H9 (cell line): ENCODE measurements around the gene RAPH1. TPM values are rescaled to one million over a fixed set of nuclear protein-coding genes. Genes with fewer than 3 reads are reported as not detected.

Experiments used
- DNase-seq: peaks from one replicate; pipeline ENCODE4 v3.0.0-alpha.2; 2017
- H2AFZ ChIP-seq: one replicate; pipeline ENCODE4 v1.6.1; 2013; ENCODE audit warnings: mild to moderate bottlenecking, low read length, control low read depth, moderate library complexity
- H2AK5ac ChIP-seq: 2 replicates; pipeline ENCODE4 v1.6.1; 2013; ENCODE audit warnings: low read length, control low read depth, mixed read lengths; ENCODE audit not compliant: insufficient read length
- H2BK120ac ChIP-seq: one replicate; pipeline ENCODE4 v1.6.1; 2013; ENCODE audit warnings: low read depth, mild to moderate bottlenecking, low read length, control low read depth, inconsistent platforms; ENCODE audit not compliant: poor library complexity, severe bottlenecking
- H2BK12ac ChIP-seq: 2 replicates; pipeline ENCODE4 v1.6.1; 2013; ENCODE audit warnings: low read length, control low read depth, mixed read lengths, low read depth; ENCODE audit not compliant: insufficient read length
- H2BK15ac ChIP-seq: 2 replicates; pipeline ENCODE4 v1.6.1; 2013; ENCODE audit warnings: low read depth, low read length, control low read depth
- H2BK20ac ChIP-seq: one replicate; pipeline ENCODE4 v1.6.1; 2013; ENCODE audit warnings: low read depth, mild to moderate bottlenecking, low read length, control low read depth, inconsistent platforms; ENCODE audit not compliant: poor library complexity, severe bottlenecking
- H2BK5ac ChIP-seq: 2 replicates; pipeline ENCODE4 v1.6.1; 2013; ENCODE audit warnings: low read length, control low read depth, mixed read lengths; ENCODE audit not compliant: insufficient read length
- H3K14ac ChIP-seq: 2 replicates; pipeline ENCODE4 v1.6.1; 2013; ENCODE audit warnings: low read length, control low read depth; ENCODE audit not compliant: insufficient read depth
- H3K18ac ChIP-seq: 2 replicates; pipeline ENCODE4 v1.6.1; 2013; ENCODE audit warnings: low read depth, mild to moderate bottlenecking, mixed read lengths, low read length, control low read depth; ENCODE audit not compliant: insufficient read length
- H3K23ac ChIP-seq: 2 replicates; pipeline ENCODE4 v1.6.1; 2013; ENCODE audit warnings: low read length, control low read depth, mixed read lengths, low read depth; ENCODE audit not compliant: insufficient read length
- H3K23me2 ChIP-seq: 2 replicates; pipeline ENCODE4 v1.6.1; 2013; ENCODE audit warnings: low read depth, mild to moderate bottlenecking, mixed read lengths, low read length, control low read depth; ENCODE audit not compliant: insufficient read length, poor library complexity, severe bottlenecking
- H3K27ac ChIP-seq: 2 replicates; pipeline ENCODE4 v1.5.1; 2013; ENCODE audit warnings: low read length, control low read depth, mixed read lengths, low read depth; ENCODE audit not compliant: insufficient read length
- H3K27me3 ChIP-seq: 2 replicates; pipeline ENCODE4 v1.6.1; 2013; ENCODE audit warnings: low read length, control low read depth, inconsistent platforms; ENCODE audit not compliant: insufficient read depth
- H3K4ac ChIP-seq: 2 replicates; pipeline ENCODE4 v1.6.1; 2013; ENCODE audit warnings: low read depth, mild to moderate bottlenecking, control low read depth, inconsistent platforms, low read length, moderate library complexity
- H3K4me1 ChIP-seq: 2 replicates; pipeline ENCODE4 v1.6.1; 2013; ENCODE audit warnings: low read length, control low read depth, inconsistent platforms; ENCODE audit not compliant: insufficient read depth
- H3K4me2 ChIP-seq: 2 replicates; pipeline ENCODE4 v1.6.1; 2013; ENCODE audit warnings: low read length, control low read depth, mixed read lengths; ENCODE audit not compliant: insufficient read length, insufficient read depth
- H3K56ac ChIP-seq: 2 replicates; pipeline ENCODE4 v1.6.1; 2013; ENCODE audit warnings: low read depth, mild to moderate bottlenecking, mixed read lengths, low read length, control low read depth; ENCODE audit not compliant: insufficient read length
- H3K79me1 ChIP-seq: 2 replicates; pipeline ENCODE4 v1.6.1; 2013; ENCODE audit warnings: low read depth, mild to moderate bottlenecking, moderate library complexity, low read length, control low read depth, inconsistent platforms; ENCODE audit not compliant: insufficient read depth, poor library complexity, severe bottlenecking
- H3K79me2 ChIP-seq: 2 replicates; pipeline ENCODE4 v1.6.1; 2013; ENCODE audit warnings: low read length, control low read depth, inconsistent platforms; ENCODE audit not compliant: insufficient read depth
- H3K9ac ChIP-seq: 2 replicates; pipeline ENCODE4 v1.6.1; 2013; ENCODE audit warnings: low read length, control low read depth, mixed read lengths; ENCODE audit not compliant: insufficient read length; ENCODE audit errors: extremely low read depth
- H3K9me3 ChIP-seq: one replicate; pipeline ENCODE4 v1.6.1; 2013; ENCODE audit warnings: low read depth, low read length, inconsistent platforms; ENCODE audit not compliant: control insufficient read depth
- H3T11ph ChIP-seq: one replicate; pipeline ENCODE4 v1.6.1; 2013; ENCODE audit warnings: mild to moderate bottlenecking, low read length, control low read depth, inconsistent platforms
- H4K20me1 ChIP-seq: one replicate; pipeline ENCODE4 v1.6.1; 2013; ENCODE audit not compliant: control insufficient read depth, insufficient read length, insufficient read depth
- H4K5ac ChIP-seq: 2 replicates; pipeline ENCODE4 v1.6.1; 2013; ENCODE audit warnings: low read depth, mild to moderate bottlenecking, mixed read lengths, low read length, control low read depth; ENCODE audit not compliant: insufficient read length
- H4K8ac ChIP-seq: replicated peaks from 2 replicates; pipeline ENCODE4 v1.6.1; 2013; ENCODE audit warnings: low read length, control low read depth, mixed read lengths, low read depth; ENCODE audit not compliant: insufficient read length
- H4K91ac ChIP-seq: 2 replicates; pipeline ENCODE4 v1.6.1; 2013; ENCODE audit warnings: low read depth, mild to moderate bottlenecking, moderate library complexity, mixed read lengths, low read length, control low read depth; ENCODE audit not compliant: insufficient read length
- H3K27ac Mint-ChIP-seq, 3 experiments: 2 replicates in 2 of 3; 3 replicates in 1 of 3; pipeline ENCODE4 v1.8.0; 2020 to 2021; ENCODE audit warnings: mixed read lengths in 3 of 3, mild to moderate bottlenecking in 1 of 3, moderate library complexity in 1 of 3
- H3K27me3 Mint-ChIP-seq: 2 replicates; pipeline ENCODE4 v1.8.0; 2021; ENCODE audit warnings: low read depth, mild to moderate bottlenecking, moderate library complexity, mixed read lengths
- H3K36me3 Mint-ChIP-seq, 3 experiments: 2 replicates in 2 of 3; 3 replicates in 1 of 3; pipeline ENCODE4 v1.8.0; 2020 to 2021; ENCODE audit warnings: low read depth in 3 of 3, mixed read lengths in 3 of 3; ENCODE audit not compliant: insufficient read depth in 1 of 3
- H3K4me1 Mint-ChIP-seq, 2 experiments: 2 replicates each; pipeline ENCODE4 v1.8.0; 2020; ENCODE audit warnings: mixed read lengths in 2 of 2
- H3K4me3 Mint-ChIP-seq, 2 experiments: 2 replicates in 1 of 2; 3 replicates in 1 of 2; pipeline ENCODE4 v1.8.0; 2020 to 2021; ENCODE audit warnings: mild to moderate bottlenecking in 2 of 2, mixed read lengths in 2 of 2, moderate library complexity in 1 of 2
- H3K9me3 Mint-ChIP-seq, 2 experiments: 2 replicates in 1 of 2; 3 replicates in 1 of 2; pipeline ENCODE4 v1.8.0; 2020; ENCODE audit warnings: mild to moderate bottlenecking in 2 of 2, mixed read lengths in 2 of 2, moderate library complexity in 1 of 2
- WGBS: extraction: QIAGEN DNeasy Blood & Tissue Kit; methylation state at CpG from one replicate; pipeline ENCODE4 v1.1.7; 2013; ENCODE audit warnings: missing lambda C conversion rate, low lambda C conversion rate, mixed read lengths; ENCODE audit not compliant: insufficient read length; ENCODE audit errors: extremely low coverage; 5-methylcytosine and 5-hydroxymethylcytosine counted together
- total RNA-seq: library from RNA; stranded (reverse); gene quantifications from 2 replicates; pipeline ENCODE4 v1.2.1, GENCODE V29; 2021
- TF ChIP-seq, protein P1 (sequence below): fragments of 200-600 bp; sonication (generic); conservative IDR thresholded peaks from 3 replicates; pipeline ENCODE4 v1.8.0; 2021; ENCODE audit warnings: antibody characterized with exemption, mild to moderate bottlenecking

Gene RAPH1
- total RNA-seq, 1 experiment from 2014 or later, result 17.1 TPM

- Histone ChIP-seq H3K79me2 (no peaks in the 10 kb centered on the region), H3K9ac (no peak overlapping the region), H3K23ac (no peak overlapping the region), H3K4me1 (no peaks in the 10 kb centered on the region), H2AK5ac (no peak overlapping the region), H2BK15ac (no peak overlapping the region), H3K4me2 (no peak overlapping the region), H4K91ac (no peak overlapping the region), H2BK20ac (no peak overlapping the region), H4K5ac (no peak overlapping the region), H3K18ac (no peak overlapping the region), H3K23me2 (no peaks in the 10 kb centered on the region), H3K27me3 (no peaks in the 10 kb centered on the region), H4K20me1 (no peaks in the 10 kb centered on the region), H4K8ac (no peak overlapping the region), H2AFZ (no peak overlapping the region), H3K14ac (no peak overlapping the region), H3K56ac (no peak overlapping the region), H3K9me3 (no peaks in the 10 kb centered on the region), H3K4ac (no peak overlapping the region), H2BK12ac (no peak overlapping the region), H3T11ph (no peak overlapping the region), H2BK5ac (no peak overlapping the region), H3K79me1 (no peaks in the 10 kb centered on the region), H3K27ac (no peak overlapping the region), H2BK120ac (no peak overlapping the region)
- no CpG with 5 or more reads among the region's 3 CpGs for WGBS
- Mint-ChIP-seq H3K36me3 (peaks cover 0 to 27% (median 18%) of the 10 kb centered on the region in 3 experiments; a peak in 6 of 7 replicates), H3K4me1 (no peaks in the 10 kb centered on the region), H3K9me3 (no peaks in the 10 kb centered on the region), H3K27me3 (no peaks in the 10 kb centered on the region), H3K27ac (no peak overlapping the region), H3K4me3 (no peak overlapping the region)
- TF ChIP-seq, protein P1, sequence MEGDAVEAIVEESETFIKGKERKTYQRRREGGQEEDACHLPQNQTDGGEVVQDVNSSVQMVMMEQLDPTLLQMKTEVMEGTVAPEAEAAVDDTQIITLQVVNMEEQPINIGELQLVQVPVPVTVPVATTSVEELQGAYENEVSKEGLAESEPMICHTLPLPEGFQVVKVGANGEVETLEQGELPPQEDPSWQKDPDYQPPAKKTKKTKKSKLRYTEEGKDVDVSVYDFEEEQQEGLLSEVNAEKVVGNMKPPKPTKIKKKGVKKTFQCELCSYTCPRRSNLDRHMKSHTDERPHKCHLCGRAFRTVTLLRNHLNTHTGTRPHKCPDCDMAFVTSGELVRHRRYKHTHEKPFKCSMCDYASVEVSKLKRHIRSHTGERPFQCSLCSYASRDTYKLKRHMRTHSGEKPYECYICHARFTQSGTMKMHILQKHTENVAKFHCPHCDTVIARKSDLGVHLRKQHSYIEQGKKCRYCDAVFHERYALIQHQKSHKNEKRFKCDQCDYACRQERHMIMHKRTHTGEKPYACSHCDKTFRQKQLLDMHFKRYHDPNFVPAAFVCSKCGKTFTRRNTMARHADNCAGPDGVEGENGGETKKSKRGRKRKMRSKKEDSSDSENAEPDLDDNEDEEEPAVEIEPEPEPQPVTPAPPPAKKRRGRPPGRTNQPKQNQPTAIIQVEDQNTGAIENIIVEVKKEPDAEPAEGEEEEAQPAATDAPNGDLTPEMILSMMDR, result no peak
- DNase-seq, result no peak
These were observed 84.5 kb downstream of the RAPH1 start for GRCh38 chr2:203450561-203450960.
